ENCODE measurements around the gene ZHX3. TPM values are rescaled to one million over a fixed set of nuclear protein-coding genes. Genes with fewer than 3 reads are reported as not detected.
A peak's percentile ranks its signal among the peaks of the same experiment; 100 is the strongest.
"Not testable (repeated sequence)": the region's sequence is repeated elsewhere in the genome, so short reads cannot be mapped to it uniquely, and the experiment has no call there.

ZHX3 gene
- total and polyA plus RNA-seq, 2 donors (not counting 1 experiment from before 2014, with no cell fraction given) = 4.3 to 22.2 TPM

GRCh38 chr20:41242352-41242751, 75.2 kb downstream of the ZHX3 start:
- Histone ChIP-seq H3K27me3 (replicated peaks in 1 of 4; ENCODE audit: control extremely low read depth in 1 of 4, control insufficient read depth in 3 of 4, insufficient read depth in 4 of 4, low read length in 3 of 4) (no peaks in the 10 kb centered on the region), H3K4me3 (ENCODE audit: control extremely low read depth in 1 of 5, extremely low read depth in 1 of 5, insufficient read depth in 1 of 5, low read depth in 2 of 5, low read length in 4 of 5) (no peak overlapping the region), H2AFZ (ENCODE audit: insufficient read depth, low read depth, low read length, poor library complexity, severe bottlenecking) (no peak overlapping the region), H3K4me1 (ENCODE audit: control insufficient read depth in 2 of 2, insufficient read depth in 2 of 2, low read length in 2 of 2) (peaks cover 40 to 45% of the 10 kb centered on the region in 2 donors), H3K36me3 (replicated peaks in 1 of 2; ENCODE audit: control extremely low read depth in 1 of 2, control insufficient read depth in 1 of 2, extremely low read depth in 1 of 2, insufficient read depth in 2 of 2, low read length in 1 of 2) (no peaks in the 10 kb centered on the region), H4K20me1 (ENCODE audit: control insufficient read depth, insufficient read depth, low read length, poor library complexity, severe bottlenecking) (no peaks in the 10 kb centered on the region), H3K27ac (ENCODE audit: low read length in 2 of 2) (no peak overlapping the region), H3K4me2 (replicated peaks; ENCODE audit: low read depth, low read length, poor library complexity, severe bottlenecking) (peak overlapping the region; percentile 31), H3K79me2 (ENCODE audit: control insufficient read depth, insufficient read depth, low read length) (peaks cover 4% of the 10 kb centered on the region), H3K9ac (ENCODE audit: low read length) (peak overlapping the region; percentile 17), H3K9me3 (ENCODE audit: control extremely low read depth in 1 of 3, control insufficient read depth in 2 of 3, insufficient read depth in 1 of 3, low read length in 2 of 3) (no peaks in the 10 kb centered on the region)
- TF ChIP-seq CTCF (IDR thresholded peaks at IDR 0.05) (no peak), EZH2 (IDR thresholded peaks at IDR 0.05; ENCODE audit: borderline replicate concordance, insufficient read depth, low read depth, low read length, poor library complexity, severe bottlenecking) (no peak)
- intact Hi-C loops (cut with micrococcal nuclease) = no loop called here
- H3K27me3 Mint-ChIP-seq = no peaks in the 10 kb centered on the region
- H3K9me3 Mint-ChIP-seq (ENCODE audit: insufficient read depth) = no peaks in the 10 kb centered on the region
- DNase-seq (no peak), ATAC-seq (ENCODE audit: low read depth) (no peak)
- peak overlapping the region; percentile 26 for H3K27ac Mint-ChIP-seq
- ChIA-PET CTCF (interaction anchor here (0.6 to 5.3 kb wide), 3 partner anchors 10 to 107 kb away, joined by 3 to 24 read pairs (median 5); no protein-coding TSS in a partner anchor), POLR2A (no interaction called here)
- 86% methylated on average over 1 of the region's 1 CpG for WGBS (ENCODE audit: insufficient coverage)
- H3K4me1 Mint-ChIP-seq = peaks cover 41% of the 10 kb centered on the region
- H3K4me3 Mint-ChIP-seq = no peak overlapping the region

- peaks cover 25% of the 10 kb centered on the region for H3K4me1 Mint-ChIP-seq
Measured at GRCh38 chr20:41237233-41237632, 80.3 kb downstream of the ZHX3 start.

GRCh38 chr20:41236818-41237217, 80.7 kb downstream of the ZHX3 start:
- DNase-seq; intact Hi-C loops (cut with micrococcal nuclease): not testable (repeated sequence)
- no CpG with 5 or more reads among the region's 1 CpG for WGBS (ENCODE audit: insufficient coverage)

More at GRCh38 chr20:41237233-41237632, 80.3 kb downstream of the ZHX3 start:
- H3K79me2 ChIP-seq (ENCODE audit: control insufficient read depth, insufficient read depth, low read length); intact Hi-C loops (cut with micrococcal nuclease); H3K36me3 ChIP-seq (replicated peaks in 1 of 2; ENCODE audit: control extremely low read depth in 1 of 2, control insufficient read depth in 1 of 2, extremely low read depth in 1 of 2, insufficient read depth in 2 of 2, low read length in 1 of 2); POLR2A ChIA-PET; H4K20me1 ChIP-seq (ENCODE audit: control insufficient read depth, insufficient read depth, low read length, poor library complexity, severe bottlenecking); H3K4me3 ChIP-seq (ENCODE audit: control extremely low read depth in 1 of 5, extremely low read depth in 1 of 5, insufficient read depth in 1 of 5, low read depth in 2 of 5, low read length in 4 of 5); DNase-seq; H3K27me3 Mint-ChIP-seq; H3K9me3 ChIP-seq (ENCODE audit: control extremely low read depth in 1 of 3, control insufficient read depth in 2 of 3, insufficient read depth in 1 of 3, low read length in 2 of 3); H3K4me2 ChIP-seq (replicated peaks; ENCODE audit: low read depth, low read length, poor library complexity, severe bottlenecking); ATAC-seq (ENCODE audit: low read depth); H3K9me3 Mint-ChIP-seq (ENCODE audit: insufficient read depth); H3K27ac ChIP-seq (ENCODE audit: low read length in 2 of 2); H3K4me3 Mint-ChIP-seq; H3K27ac Mint-ChIP-seq; H2AFZ ChIP-seq (ENCODE audit: insufficient read depth, low read depth, low read length, poor library complexity, severe bottlenecking); H3K27me3 ChIP-seq (replicated peaks in 1 of 4; ENCODE audit: control extremely low read depth in 1 of 4, control insufficient read depth in 3 of 4, insufficient read depth in 4 of 4, low read length in 3 of 4); H3K9ac ChIP-seq (ENCODE audit: low read length): not testable (repeated sequence)
- CTCF ChIA-PET = interaction anchor here (1.2 kb wide), 1 partner anchor 102 kb away, joined by 6 read pairs; no protein-coding TSS in a partner anchor
- no CpG with 5 or more reads among the region's 3 CpGs for WGBS (ENCODE audit: insufficient coverage)
- H3K4me1 ChIP-seq (ENCODE audit: control insufficient read depth in 2 of 2, insufficient read depth in 2 of 2, low read length in 2 of 2) = peaks cover 8 to 12% of the 10 kb centered on the region in 2 donors

More at GRCh38 chr20:41236818-41237217, 80.7 kb downstream of the ZHX3 start:
- H3K27ac ChIP-seq (ENCODE audit: low read length in 2 of 2); H3K27me3 Mint-ChIP-seq; H3K9ac ChIP-seq (ENCODE audit: low read length); H3K36me3 ChIP-seq (replicated peaks in 1 of 2; ENCODE audit: control extremely low read depth in 1 of 2, control insufficient read depth in 1 of 2, extremely low read depth in 1 of 2, insufficient read depth in 2 of 2, low read length in 1 of 2); H3K9me3 Mint-ChIP-seq (ENCODE audit: insufficient read depth); H3K27ac Mint-ChIP-seq; H2AFZ ChIP-seq (ENCODE audit: insufficient read depth, low read depth, low read length, poor library complexity, severe bottlenecking); H3K9me3 ChIP-seq (ENCODE audit: control extremely low read depth in 1 of 3, control insufficient read depth in 2 of 3, insufficient read depth in 1 of 3, low read length in 2 of 3); ATAC-seq (ENCODE audit: low read depth); H3K79me2 ChIP-seq (ENCODE audit: control insufficient read depth, insufficient read depth, low read length); H4K20me1 ChIP-seq (ENCODE audit: control insufficient read depth, insufficient read depth, low read length, poor library complexity, severe bottlenecking); H3K4me3 ChIP-seq (ENCODE audit: control extremely low read depth in 1 of 5, extremely low read depth in 1 of 5, insufficient read depth in 1 of 5, low read depth in 2 of 5, low read length in 4 of 5); H3K4me2 ChIP-seq (replicated peaks; ENCODE audit: low read depth, low read length, poor library complexity, severe bottlenecking); H3K4me3 Mint-ChIP-seq; H3K27me3 ChIP-seq (replicated peaks in 1 of 4; ENCODE audit: control extremely low read depth in 1 of 4, control insufficient read depth in 3 of 4, insufficient read depth in 4 of 4, low read length in 3 of 4); POLR2A ChIA-PET; CTCF ChIA-PET: not testable (repeated sequence)
- peaks cover 25% of the 10 kb centered on the region for H3K4me1 Mint-ChIP-seq
- H3K4me1 ChIP-seq (ENCODE audit: control insufficient read depth in 2 of 2, insufficient read depth in 2 of 2, low read length in 2 of 2) = peaks cover 9 to 15% of the 10 kb centered on the region in 2 donors

Measured in B cell (primary cell).